ENCODE measurements around the gene ZNF121.
"Not testable (repeated sequence)": the region's sequence is repeated elsewhere in the genome, so short reads cannot be mapped to it uniquely, and the experiment has no call there.

The ZNF121 gene

GRCh38 chr19:9610484-9611113 is 26.3 kb upstream of the ZNF121 start:
- TF ChIP-seq CTCF (IDR thresholded peaks at IDR 0.05; ENCODE audit: borderline replicate concordance, insufficient read depth, low read depth, low read length) = no peak
- H3K4me3 ChIP-seq (ENCODE audit: low read depth, low read length) = no peak overlapping the region

- no peak overlapping the region for H3K4me3 ChIP-seq (ENCODE audit: low read depth, low read length)
- no peak for TF ChIP-seq CTCF (IDR thresholded peaks at IDR 0.05; ENCODE audit: borderline replicate concordance, insufficient read depth, low read depth, low read length)
Measured at GRCh38 chr19:9608912-9609311, 24.6 kb upstream of the ZNF121 start.

DNA sequence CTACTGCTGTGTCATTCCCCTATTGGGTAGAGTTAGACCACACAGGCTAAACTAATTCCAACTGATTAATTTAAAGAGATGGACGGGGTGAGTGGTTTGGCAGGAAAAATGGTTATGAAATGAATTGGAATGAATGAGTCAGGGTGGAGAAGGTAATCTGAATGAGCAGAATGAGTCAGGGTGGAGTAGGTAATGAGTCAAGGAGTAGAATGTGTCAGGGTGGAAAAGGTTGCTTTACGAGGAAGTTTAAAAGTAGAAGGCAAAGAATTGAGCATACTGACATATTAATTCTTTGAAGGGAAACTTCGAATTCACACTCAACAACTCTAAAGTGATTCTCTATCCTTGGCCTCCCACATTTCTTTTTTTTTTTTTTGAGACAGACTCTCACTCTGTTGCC is 12.7 kb upstream of the ZNF121 start:
- TF ChIP-seq CTCF (IDR thresholded peaks at IDR 0.05; ENCODE audit: borderline replicate concordance, insufficient read depth, low read depth, low read length) = no peak
- H3K4me3 ChIP-seq (ENCODE audit: low read depth, low read length) = no peak overlapping the region

GRCh38 chr19:9586764-9587163 is 2.5 kb upstream of the ZNF121 start:
- H3K4me3 ChIP-seq (ENCODE audit: low read depth, low read length) = no peak overlapping the region
- peak; percentile 49; the same call in 1 of the 2 replicates for TF ChIP-seq CTCF (IDR thresholded peaks at IDR 0.05; ENCODE audit: borderline replicate concordance, insufficient read depth, low read depth, low read length)

DNA sequence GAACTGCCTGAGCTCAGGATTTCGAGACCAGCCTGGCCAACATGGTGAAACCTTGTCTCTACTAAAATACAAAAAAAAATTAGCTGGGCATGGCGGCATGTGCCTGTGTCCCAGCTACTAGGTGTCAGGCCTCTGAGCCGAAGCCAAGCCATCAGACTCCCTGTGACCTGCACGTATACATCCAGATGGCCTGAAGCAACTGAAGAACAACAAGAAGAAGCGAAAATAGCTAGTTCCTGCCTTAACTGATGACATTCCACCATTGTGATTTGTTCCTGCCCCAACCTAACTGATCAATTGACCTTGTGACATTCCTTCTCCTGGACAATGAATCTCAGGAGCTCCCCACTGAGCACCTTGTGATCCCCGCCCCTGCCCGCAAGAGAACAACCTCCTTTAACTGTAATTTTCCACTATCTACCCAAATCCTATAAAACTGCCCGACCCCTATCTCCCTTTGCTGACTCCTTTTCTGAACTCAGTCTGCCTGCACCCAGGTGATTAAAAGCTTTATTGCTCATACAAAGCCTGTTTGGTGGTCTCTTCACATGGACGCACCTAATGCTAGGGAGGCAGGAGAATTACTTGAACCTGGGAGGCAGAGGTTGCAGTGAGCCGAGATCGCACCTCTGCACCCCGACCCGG is 2.1 kb downstream of the ZNF121 start:
- not testable (repeated sequence) for H3K4me3 ChIP-seq (ENCODE audit: low read depth, low read length)

DNA sequence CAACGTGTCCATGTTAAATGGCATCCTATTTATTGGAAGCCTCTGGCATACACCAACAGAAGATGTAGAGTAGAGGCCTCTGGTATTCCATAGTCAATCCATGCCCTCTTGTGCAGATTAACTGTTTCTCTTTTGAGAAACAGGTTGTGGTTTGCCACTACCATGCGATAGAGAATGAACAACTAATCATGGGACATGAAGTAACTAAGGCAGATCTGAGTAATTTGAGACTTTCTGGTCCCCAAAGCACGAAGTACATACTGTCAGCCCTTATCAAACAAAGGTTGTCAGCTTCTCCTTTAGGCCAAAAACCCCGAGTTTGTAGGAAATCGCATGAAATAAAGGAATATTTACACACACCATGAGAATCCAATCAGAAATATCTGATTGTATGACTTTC is 3.6 kb downstream of the ZNF121 start:
- no peak overlapping the region for H3K4me3 ChIP-seq (ENCODE audit: low read depth, low read length)
- TF ChIP-seq CTCF (IDR thresholded peaks at IDR 0.05; ENCODE audit: borderline replicate concordance, insufficient read depth, low read depth, low read length) = no peak

- no peak overlapping the region for H3K4me3 ChIP-seq (ENCODE audit: low read depth, low read length)
- no peak for TF ChIP-seq CTCF (IDR thresholded peaks at IDR 0.05; ENCODE audit: borderline replicate concordance, insufficient read depth, low read depth, low read length)
Measured at GRCh38 chr19:9570255-9570654, 14.0 kb downstream of the ZNF121 start.

Measured in GM12875 (cell line).